ENCODE data around the gene CCDC81.

The CCDC81 gene

DNA sequence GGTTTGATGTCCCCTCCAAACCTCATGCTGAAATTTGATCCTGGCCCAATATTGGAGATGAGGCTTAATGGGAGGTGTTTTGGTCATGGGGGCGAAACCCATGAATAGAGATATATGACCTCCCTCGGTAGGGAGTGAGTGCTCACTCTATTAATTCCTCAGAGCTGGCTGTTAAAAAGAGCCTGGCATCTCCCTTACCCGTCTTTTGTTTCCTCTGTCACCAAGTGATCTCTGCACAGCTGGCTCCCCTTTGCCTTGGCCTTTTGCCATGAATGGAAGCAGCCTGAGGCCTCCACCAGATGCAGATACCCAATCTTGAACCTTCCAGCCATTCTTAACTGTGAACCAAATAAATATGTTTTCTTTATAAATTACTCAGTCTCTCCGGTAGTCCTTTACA, 4.5 kb upstream of the CCDC81 start:
- Histone ChIP-seq H2BK12ac (ENCODE audit: low read length) (no peak overlapping the region), H2BK15ac (ENCODE audit: low read length) (no peak overlapping the region), H3K4ac (ENCODE audit: low read length) (no peak overlapping the region), H3K27ac (replicated peaks; ENCODE audit: low read length) (no peak overlapping the region), H3K4me1 (ENCODE audit: control insufficient read depth in 2 of 2, insufficient read depth in 1 of 2, low read depth in 1 of 2, low read length in 2 of 2) (peaks cover 3 to 7% of the 10 kb centered on the region in 2 donors), H2BK5ac (ENCODE audit: low read length) (no peak overlapping the region), H2BK120ac (ENCODE audit: low read depth, low read length) (no peak overlapping the region), H3K4me2 (ENCODE audit: insufficient read depth, low read length, poor library complexity, severe bottlenecking) (no peak overlapping the region), H3K18ac (ENCODE audit: low read length) (no peak overlapping the region), H3K23ac (ENCODE audit: low read depth, low read length, poor library complexity) (no peak overlapping the region), H2AK5ac (ENCODE audit: low read depth, low read length) (no peak overlapping the region), H3K9ac (ENCODE audit: low read depth, low read length, poor library complexity) (no peak overlapping the region), H3K4me3 (ENCODE audit: low read length in 2 of 2) (no peak overlapping the region), H3K9me3 (replicated peaks in 1 of 2; ENCODE audit: control insufficient read depth in 2 of 2, insufficient read depth in 1 of 2, low read depth in 1 of 2, low read length in 2 of 2) (peaks cover 0 to 15% of the 10 kb centered on the region in 2 donors), H3K36me3 (replicated peaks in 1 of 2; ENCODE audit: control insufficient read depth in 2 of 2, insufficient read depth in 2 of 2, low read length in 2 of 2) (no peaks in the 10 kb centered on the region), H3K79me1 (ENCODE audit: low read depth, low read length) (no peaks in the 10 kb centered on the region), H4K8ac (ENCODE audit: low read depth, low read length) (no peak overlapping the region), H3K27me3 (ENCODE audit: control insufficient read depth in 3 of 3, insufficient read depth in 3 of 3, low read depth in 1 of 3, low read length in 3 of 3) (no peaks in the 10 kb centered on the region), H3K14ac (ENCODE audit: low read length) (no peak overlapping the region), H4K91ac (ENCODE audit: low read depth, low read length, poor library complexity) (no peak overlapping the region), H2AFZ (ENCODE audit: low read length) (no peak overlapping the region)
- DNase-seq (ENCODE audit: low spot score), result no peak
- no CpG with 5 or more reads among the region's 4 CpGs for WGBS, 2 donors (ENCODE audit: extremely low coverage in 2 of 2, insufficient read length in 2 of 2, insufficient replicate concordance in 1 of 2)

GRCh38 chr11:86370922-86371594, 3.6 kb upstream of the CCDC81 start:
- no peak overlapping the region for H3K9ac ChIP-seq (ENCODE audit: low read depth, low read length, poor library complexity)
- no peak overlapping the region for H3K4me3 ChIP-seq (ENCODE audit: low read length in 2 of 2)
- H3K4me1 ChIP-seq (ENCODE audit: control insufficient read depth in 2 of 2, insufficient read depth in 1 of 2, low read depth in 1 of 2, low read length in 2 of 2), result peaks cover 3 to 7% of the 10 kb centered on the region in 2 donors
- H2BK5ac ChIP-seq (ENCODE audit: low read length), result no peak overlapping the region
- no peak overlapping the region for H2BK120ac ChIP-seq (ENCODE audit: low read depth, low read length)
- H3K23ac ChIP-seq (ENCODE audit: low read depth, low read length, poor library complexity), result no peak overlapping the region
- H3K4ac ChIP-seq (ENCODE audit: low read length), result no peak overlapping the region
- no peak overlapping the region for H3K27ac ChIP-seq (replicated peaks; ENCODE audit: low read length)
- no peak overlapping the region for H3K14ac ChIP-seq (ENCODE audit: low read length)
- no peaks in the 10 kb centered on the region for H3K36me3 ChIP-seq (replicated peaks in 1 of 2; ENCODE audit: control insufficient read depth in 2 of 2, insufficient read depth in 2 of 2, low read length in 2 of 2)
- no peaks in the 10 kb centered on the region for H3K27me3 ChIP-seq (ENCODE audit: control insufficient read depth in 3 of 3, insufficient read depth in 3 of 3, low read depth in 1 of 3, low read length in 3 of 3)
- H4K8ac ChIP-seq (ENCODE audit: low read depth, low read length), result no peak overlapping the region
- H3K18ac ChIP-seq (ENCODE audit: low read length), result no peak overlapping the region
- no peak for DNase-seq (ENCODE audit: low spot score)
- no peak overlapping the region for H2BK15ac ChIP-seq (ENCODE audit: low read length)
- peaks cover 2 to 15% of the 10 kb centered on the region in 2 donors for H3K9me3 ChIP-seq (replicated peaks in 1 of 2; ENCODE audit: control insufficient read depth in 2 of 2, insufficient read depth in 1 of 2, low read depth in 1 of 2, low read length in 2 of 2)
- H3K79me1 ChIP-seq (ENCODE audit: low read depth, low read length), result no peaks in the 10 kb centered on the region
- no peak overlapping the region for H3K4me2 ChIP-seq (ENCODE audit: insufficient read depth, low read length, poor library complexity, severe bottlenecking)
- no peak overlapping the region for H4K91ac ChIP-seq (ENCODE audit: low read depth, low read length, poor library complexity)
- H2BK12ac ChIP-seq (ENCODE audit: low read length), result no peak overlapping the region
- no CpG with 5 or more reads among the region's 6 CpGs for WGBS, 2 donors (ENCODE audit: extremely low coverage in 2 of 2, insufficient read length in 2 of 2, insufficient replicate concordance in 1 of 2)
- no peak overlapping the region for H2AFZ ChIP-seq (ENCODE audit: low read length)
- no peak overlapping the region for H2AK5ac ChIP-seq (ENCODE audit: low read depth, low read length)

DNA sequence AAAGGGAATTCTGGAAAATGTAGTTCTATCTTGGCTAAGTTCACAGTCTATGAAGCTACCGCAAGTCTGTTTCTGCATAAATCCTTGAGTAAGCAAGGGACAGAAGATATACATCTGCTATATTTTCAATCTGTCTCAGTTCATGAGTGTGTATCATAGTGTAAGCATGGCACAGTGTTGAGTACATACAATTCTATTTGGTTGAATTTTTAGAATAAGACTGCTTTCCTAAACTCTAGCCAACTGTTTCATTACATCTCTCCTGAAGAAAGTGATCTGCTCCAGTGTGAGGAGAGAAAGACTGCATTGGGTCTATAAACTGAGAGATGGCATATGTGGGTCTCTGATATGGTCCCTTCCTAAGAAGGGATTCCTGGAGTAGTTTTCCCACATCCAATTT, 2.6 kb upstream of the CCDC81 start:
- Histone ChIP-seq H4K91ac (ENCODE audit: low read depth, low read length, poor library complexity) (no peak overlapping the region), H4K8ac (ENCODE audit: low read depth, low read length) (no peak overlapping the region), H2AFZ (ENCODE audit: low read length) (no peak overlapping the region), H3K18ac (ENCODE audit: low read length) (no peak overlapping the region), H2AK5ac (ENCODE audit: low read depth, low read length) (no peak overlapping the region), H3K9me3 (replicated peaks in 1 of 2; ENCODE audit: control insufficient read depth in 2 of 2, insufficient read depth in 1 of 2, low read depth in 1 of 2, low read length in 2 of 2) (peaks cover 2 to 21% of the 10 kb centered on the region in 2 donors), H3K9ac (ENCODE audit: low read depth, low read length, poor library complexity) (no peak overlapping the region), H3K4me1 (ENCODE audit: control insufficient read depth in 2 of 2, insufficient read depth in 1 of 2, low read depth in 1 of 2, low read length in 2 of 2) (peaks cover 3 to 7% of the 10 kb centered on the region in 2 donors), H3K27me3 (ENCODE audit: control insufficient read depth in 3 of 3, insufficient read depth in 3 of 3, low read depth in 1 of 3, low read length in 3 of 3) (no peaks in the 10 kb centered on the region), H3K14ac (ENCODE audit: low read length) (no peak overlapping the region), H2BK12ac (ENCODE audit: low read length) (no peak overlapping the region), H3K27ac (replicated peaks; ENCODE audit: low read length) (no peak overlapping the region), H2BK5ac (ENCODE audit: low read length) (no peak overlapping the region), H2BK15ac (ENCODE audit: low read length) (no peak overlapping the region), H3K4me3 (ENCODE audit: low read length in 2 of 2) (no peak overlapping the region), H3K4me2 (ENCODE audit: insufficient read depth, low read length, poor library complexity, severe bottlenecking) (no peak overlapping the region), H2BK120ac (ENCODE audit: low read depth, low read length) (no peak overlapping the region), H3K23ac (ENCODE audit: low read depth, low read length, poor library complexity) (no peak overlapping the region), H3K36me3 (replicated peaks in 1 of 2; ENCODE audit: control insufficient read depth in 2 of 2, insufficient read depth in 2 of 2, low read length in 2 of 2) (no peaks in the 10 kb centered on the region), H3K79me1 (ENCODE audit: low read depth, low read length) (no peaks in the 10 kb centered on the region), H3K4ac (ENCODE audit: low read length) (no peak overlapping the region)
- no peak for DNase-seq (ENCODE audit: low spot score)
- WGBS, 2 donors (ENCODE audit: extremely low coverage in 2 of 2, insufficient read length in 2 of 2, insufficient replicate concordance in 1 of 2), result no CpG with 5 or more reads among the region's 1 CpG

- H3K27ac ChIP-seq (replicated peaks; ENCODE audit: low read length), result no peak overlapping the region
- H3K9me3 ChIP-seq (replicated peaks in 1 of 2; ENCODE audit: control insufficient read depth in 2 of 2, insufficient read depth in 1 of 2, low read depth in 1 of 2, low read length in 2 of 2), result peaks cover 2 to 21% of the 10 kb centered on the region in 2 donors
- H4K91ac ChIP-seq (ENCODE audit: low read depth, low read length, poor library complexity), result no peak overlapping the region
- H3K23ac ChIP-seq (ENCODE audit: low read depth, low read length, poor library complexity), result no peak overlapping the region
- no peak overlapping the region for H2AFZ ChIP-seq (ENCODE audit: low read length)
- H3K18ac ChIP-seq (ENCODE audit: low read length), result no peak overlapping the region
- no peak for DNase-seq (ENCODE audit: low spot score)
- no peaks in the 10 kb centered on the region for H3K27me3 ChIP-seq (ENCODE audit: control insufficient read depth in 3 of 3, insufficient read depth in 3 of 3, low read depth in 1 of 3, low read length in 3 of 3)
- H2AK5ac ChIP-seq (ENCODE audit: low read depth, low read length), result no peak overlapping the region
- no peaks in the 10 kb centered on the region for H3K36me3 ChIP-seq (replicated peaks in 1 of 2; ENCODE audit: control insufficient read depth in 2 of 2, insufficient read depth in 2 of 2, low read length in 2 of 2)
- H3K79me1 ChIP-seq (ENCODE audit: low read depth, low read length), result no peaks in the 10 kb centered on the region
- no peak overlapping the region for H2BK15ac ChIP-seq (ENCODE audit: low read length)
- no peak overlapping the region for H3K4me3 ChIP-seq (ENCODE audit: low read length in 2 of 2)
- H3K9ac ChIP-seq (ENCODE audit: low read depth, low read length, poor library complexity), result no peak overlapping the region
- H4K8ac ChIP-seq (ENCODE audit: low read depth, low read length), result no peak overlapping the region
- H2BK5ac ChIP-seq (ENCODE audit: low read length), result no peak overlapping the region
- H2BK12ac ChIP-seq (ENCODE audit: low read length), result no peak overlapping the region
- H2BK120ac ChIP-seq (ENCODE audit: low read depth, low read length), result no peak overlapping the region
- no peak overlapping the region for H3K4ac ChIP-seq (ENCODE audit: low read length)
- H3K4me2 ChIP-seq (ENCODE audit: insufficient read depth, low read length, poor library complexity, severe bottlenecking), result no peak overlapping the region
- H3K4me1 ChIP-seq (ENCODE audit: control insufficient read depth in 2 of 2, insufficient read depth in 1 of 2, low read depth in 1 of 2, low read length in 2 of 2), result peaks cover 3 to 7% of the 10 kb centered on the region in 2 donors
- no peak overlapping the region for H3K14ac ChIP-seq (ENCODE audit: low read length)
These were observed 2.1 kb upstream of the CCDC81 start for GRCh38 chr11:86372586-86372985.
